Epidermal melanocyte (primary cell): ENCODE data around the gene CCDC24.

Experiments
- DNase-seq: peaks from one replicate; pipeline ENCODE4 v3.0.0; 2011; ENCODE audit warnings: low spot score; ENCODE audit not compliant: insufficient read length

CCDC24 gene

GRCh38 chr1:43980255-43981134, 10.9 kb upstream of the CCDC24 start:
- no peak for DNase-seq

DNA sequence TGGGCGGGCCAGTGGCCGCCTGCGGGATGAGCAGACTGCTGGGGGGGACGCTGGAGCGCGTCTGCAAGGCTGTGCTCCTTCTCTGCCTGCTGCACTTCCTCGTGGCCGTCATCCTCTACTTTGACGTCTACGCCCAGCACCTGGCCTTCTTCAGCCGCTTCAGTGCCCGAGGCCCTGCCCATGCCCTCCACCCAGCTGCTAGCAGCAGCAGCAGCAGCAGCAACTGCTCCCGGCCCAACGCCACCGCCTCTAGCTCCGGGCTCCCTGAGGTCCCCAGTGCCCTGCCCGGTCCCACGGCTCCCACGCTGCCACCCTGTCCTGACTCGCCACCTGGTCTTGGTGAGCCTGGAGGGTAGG, 10.3 kb upstream of the CCDC24 start:
- DNase-seq: no peak

DNA sequence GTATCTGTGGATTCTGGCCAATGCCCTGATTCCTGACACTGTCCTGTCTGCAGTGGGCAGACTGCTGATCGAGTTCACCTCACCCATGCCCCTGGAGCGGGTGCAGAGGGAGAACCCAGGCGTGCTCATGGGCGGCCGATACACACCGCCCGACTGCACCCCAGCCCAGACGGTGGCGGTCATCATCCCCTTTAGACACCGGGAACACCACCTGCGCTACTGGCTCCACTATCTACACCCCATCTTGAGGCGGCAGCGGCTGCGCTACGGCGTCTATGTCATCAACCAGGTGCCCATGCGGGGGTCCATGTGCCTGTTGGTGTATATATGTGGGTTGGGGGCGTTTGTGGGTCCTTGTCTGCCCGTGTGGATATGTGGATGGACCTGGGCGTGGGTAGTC, 9.8 kb upstream of the CCDC24 start:
- DNase-seq: no peak

DNA sequence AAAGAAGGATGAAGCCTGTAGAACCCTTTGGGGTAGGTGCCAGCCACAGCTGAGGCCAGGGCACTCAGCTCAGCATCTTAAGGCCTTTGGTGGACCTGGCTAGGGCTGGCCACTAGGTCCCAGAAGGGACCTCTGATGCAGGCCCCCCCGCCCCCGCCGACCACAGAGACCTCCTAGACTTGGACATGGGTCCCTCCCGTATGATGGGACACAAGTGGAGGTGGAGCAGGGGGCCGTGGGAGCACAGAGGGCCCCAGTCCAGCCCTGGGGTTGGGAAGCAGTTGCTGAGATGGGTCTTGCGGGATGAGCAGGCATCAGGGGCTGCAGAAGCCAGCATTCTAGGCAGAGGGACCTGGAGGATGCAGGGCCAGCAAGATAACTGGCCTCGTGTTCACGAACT, 9.2 kb upstream of the CCDC24 start:
- no peak for DNase-seq

DNA sequence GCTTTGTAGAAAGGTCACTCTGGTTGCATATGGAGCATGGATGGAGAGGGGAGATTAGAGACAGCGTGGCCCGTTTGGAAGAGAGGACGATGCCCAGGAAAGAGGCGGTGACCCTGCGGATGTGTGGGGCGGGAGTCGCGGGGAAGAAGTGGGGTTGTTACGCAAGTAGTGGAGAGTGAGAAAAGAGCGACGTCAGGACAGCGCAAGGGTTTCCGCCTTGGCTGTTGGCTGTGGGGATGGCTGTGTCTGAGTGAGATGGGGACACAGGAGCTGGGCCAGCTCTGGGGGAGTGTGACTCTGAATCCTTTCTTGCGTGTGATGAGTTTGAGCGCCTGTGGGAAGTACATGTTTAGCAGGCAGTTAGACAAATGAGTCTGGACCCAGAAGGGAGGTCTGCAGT, 8.6 kb upstream of the CCDC24 start:
- DNase-seq: no peak

- no peak for DNase-seq
Observed at GRCh38 chr1:43983253-43983899, 8.0 kb upstream of the CCDC24 start.

DNA sequence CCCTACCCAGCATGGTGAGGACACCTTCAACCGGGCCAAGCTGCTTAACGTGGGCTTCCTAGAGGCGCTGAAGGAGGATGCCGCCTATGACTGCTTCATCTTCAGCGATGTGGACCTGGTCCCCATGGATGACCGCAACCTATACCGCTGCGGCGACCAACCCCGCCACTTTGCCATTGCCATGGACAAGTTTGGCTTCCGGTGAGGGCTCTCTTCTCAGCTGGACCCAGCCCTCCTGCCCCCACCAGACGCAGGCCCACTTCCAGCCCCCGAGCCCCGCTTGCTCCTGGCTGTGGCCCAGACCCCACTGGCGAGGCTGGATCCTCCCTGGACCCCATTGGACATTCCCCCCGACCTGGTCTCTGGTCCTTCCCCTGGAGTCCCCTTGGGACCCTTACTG, 6.5 kb upstream of the CCDC24 start:
- no peak for DNase-seq

DNA sequence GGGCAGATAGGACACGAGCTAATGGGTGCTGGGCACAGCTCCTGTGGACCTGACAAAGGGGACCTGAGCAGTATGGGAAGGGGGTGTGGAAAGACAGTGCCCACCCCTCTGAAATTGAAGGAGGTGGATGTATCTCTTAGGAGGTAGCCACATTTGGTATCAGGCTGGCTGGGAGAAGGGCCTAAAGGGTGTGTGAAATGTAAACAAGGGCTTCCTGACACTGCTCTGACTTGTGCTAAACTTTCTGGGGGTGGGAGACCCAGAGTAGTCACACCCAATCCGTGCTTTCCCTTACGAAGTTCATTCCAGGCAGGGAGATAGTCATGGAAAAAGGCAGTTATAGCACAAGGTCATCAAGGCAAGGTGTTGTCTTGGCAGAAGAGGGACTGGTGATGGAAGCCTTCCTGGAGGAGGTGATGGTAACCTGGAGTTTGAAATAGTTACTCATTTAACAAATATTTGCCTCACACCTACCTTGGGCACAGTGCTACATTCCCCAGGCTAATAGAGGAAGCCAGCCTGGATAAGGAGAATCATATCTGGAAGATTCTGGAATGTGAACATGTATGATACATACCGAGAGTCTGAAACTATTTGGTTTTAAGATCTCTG, 5.3 kb upstream of the CCDC24 start:
- no peak for DNase-seq

DNA sequence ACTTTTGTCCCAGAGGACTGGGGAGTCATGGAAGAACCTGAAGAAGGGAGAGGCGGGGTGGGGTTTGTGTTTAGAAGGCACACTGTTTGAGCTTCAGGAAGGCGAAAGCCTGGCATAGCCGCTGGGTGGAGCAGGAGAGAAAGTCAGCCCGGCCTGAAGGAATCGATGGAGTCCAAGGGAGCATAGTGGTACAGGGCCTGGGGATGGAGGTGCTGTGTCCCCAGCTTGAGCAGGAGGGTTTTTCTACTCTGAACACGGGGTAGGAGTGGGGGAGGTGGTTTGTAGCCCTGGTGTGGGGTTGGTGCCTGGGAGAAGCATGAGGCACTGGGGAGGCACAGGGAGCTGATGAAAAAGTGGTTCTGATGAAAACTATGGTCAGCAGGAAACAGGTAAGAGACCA, 4.7 kb upstream of the CCDC24 start:
- DNase-seq: no peak

DNA sequence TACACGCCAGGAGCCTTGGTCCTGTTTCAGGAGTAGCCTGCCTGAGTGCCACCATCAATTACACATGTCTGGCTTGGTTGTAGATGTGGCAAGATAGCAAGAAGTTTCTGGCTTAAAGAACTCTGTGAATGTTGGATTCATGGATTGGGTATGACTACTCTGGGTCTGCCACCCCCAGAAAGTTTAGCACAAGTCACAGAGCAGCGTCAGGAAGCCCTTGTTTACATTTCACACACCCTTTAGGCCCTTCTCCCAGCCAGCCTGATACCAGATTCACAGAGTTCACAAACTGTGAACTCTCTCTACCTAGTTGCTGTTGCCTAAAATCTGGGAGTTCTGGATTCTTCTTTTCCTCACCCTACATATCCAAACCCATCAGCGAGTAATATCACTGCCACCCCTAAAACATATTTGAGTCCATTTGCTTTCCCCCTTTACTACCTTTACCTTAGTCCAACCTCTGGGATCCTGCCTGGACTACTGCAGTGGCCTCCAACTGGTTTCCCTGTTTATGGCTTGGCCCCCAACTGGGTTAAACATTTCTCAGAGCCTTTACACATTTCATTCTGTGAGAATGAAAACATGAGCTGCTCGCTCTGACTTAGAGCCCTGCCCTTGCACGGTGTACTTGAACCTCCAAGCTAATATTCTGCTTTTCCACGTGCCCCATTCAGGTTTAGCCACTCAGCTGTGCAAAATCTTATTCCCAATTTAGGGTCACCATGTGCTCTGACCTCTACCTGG, 4.1 kb upstream of the CCDC24 start:
- no peak for DNase-seq

DNA sequence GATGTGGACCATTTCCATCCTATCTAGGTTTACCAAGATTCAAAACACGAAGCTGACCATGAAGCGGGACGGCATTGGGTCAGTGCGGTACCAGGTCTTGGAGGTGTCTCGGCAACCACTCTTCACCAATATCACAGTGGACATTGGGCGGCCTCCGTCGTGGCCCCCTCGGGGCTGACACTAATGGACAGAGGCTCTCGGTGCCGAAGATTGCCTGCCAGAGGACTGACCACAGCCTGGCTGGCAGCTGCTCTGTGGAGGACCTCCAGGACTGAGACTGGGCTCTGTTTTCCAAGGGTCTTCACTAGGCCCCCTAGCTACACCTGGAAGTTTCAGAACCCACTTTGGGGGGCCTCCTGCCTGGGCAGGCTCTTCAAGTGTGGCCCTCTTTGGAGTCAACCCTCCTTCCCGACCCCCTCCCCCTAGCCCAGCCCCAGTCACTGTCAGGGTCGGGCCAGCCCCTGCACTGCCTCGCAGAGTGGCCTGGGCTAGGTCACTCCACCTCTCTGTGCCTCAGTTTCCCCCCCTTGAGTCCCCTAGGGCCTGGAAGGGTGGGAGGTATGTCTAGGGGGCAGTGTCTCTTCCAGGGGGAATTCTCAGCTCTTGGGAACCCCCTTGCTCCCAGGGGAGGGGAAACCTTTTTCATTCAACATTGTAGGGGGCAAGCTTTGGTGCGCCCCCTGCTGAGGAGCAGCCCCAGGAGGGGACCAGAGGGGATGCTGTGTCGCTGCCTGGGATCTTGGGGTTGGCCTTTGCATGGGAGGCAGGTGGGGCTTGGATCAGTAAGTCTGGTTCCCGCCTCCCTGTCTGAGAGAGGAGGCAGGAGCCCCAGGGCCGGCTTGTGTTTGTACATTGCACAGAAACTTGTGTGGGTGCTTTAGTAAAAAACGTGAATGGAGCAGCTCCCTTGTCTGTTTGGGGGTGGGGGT, 864 bp upstream of the CCDC24 start:
- no peak for DNase-seq

DNA sequence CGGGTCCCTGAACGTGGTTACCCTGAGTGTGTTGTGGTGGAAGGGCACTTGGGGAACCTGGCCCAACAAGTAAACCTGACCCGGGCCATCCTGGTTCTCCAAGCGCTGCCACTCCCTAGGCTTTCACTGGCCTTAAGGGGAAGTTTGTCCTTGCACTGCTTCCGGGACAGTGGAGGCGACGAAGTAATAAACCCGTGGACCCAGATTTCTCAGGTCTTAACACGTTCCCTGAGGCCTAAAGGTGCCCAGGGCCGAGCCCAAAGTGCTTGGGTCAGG, 261 bp upstream of the CCDC24 start:
- no peak for DNase-seq

- DNase-seq: no peak
Observed at GRCh38 chr1:43992232-43992995, 1.0 kb downstream of the CCDC24 start.

DNA sequence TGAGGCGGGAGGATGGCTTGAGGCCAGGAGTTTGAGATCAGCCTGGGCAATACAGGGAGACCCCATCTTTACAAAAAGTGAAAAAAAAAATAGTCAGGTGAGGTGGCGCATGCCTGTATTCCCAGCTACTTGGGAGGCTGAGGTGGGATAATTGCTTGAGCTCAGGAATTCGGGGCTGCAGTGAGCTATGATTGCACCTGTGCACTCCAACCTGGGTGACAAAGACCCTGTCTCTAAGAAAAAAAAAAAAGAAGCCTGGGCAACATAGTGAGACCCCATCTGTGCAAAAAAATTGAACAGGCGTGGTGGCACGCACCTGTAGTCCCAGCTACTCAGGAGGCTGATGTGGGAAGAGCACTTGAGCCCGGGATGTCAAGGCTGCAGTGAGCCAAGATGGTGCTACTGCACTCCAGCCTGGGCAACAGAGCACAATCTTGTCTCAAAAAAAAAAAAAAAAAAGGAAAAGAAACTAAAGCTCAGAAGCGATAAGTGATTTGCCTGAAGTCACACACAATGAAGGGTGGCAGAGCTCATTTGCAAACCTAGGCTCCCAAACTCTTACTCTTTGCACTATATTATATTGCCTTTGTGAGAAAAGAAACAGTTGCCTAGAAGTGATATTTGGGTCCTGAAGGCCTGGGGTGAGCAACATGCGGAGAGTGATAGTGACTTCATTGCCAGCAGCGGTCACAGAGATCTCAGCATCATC, 2.0 kb downstream of the CCDC24 start:
- no peak for DNase-seq

DNA sequence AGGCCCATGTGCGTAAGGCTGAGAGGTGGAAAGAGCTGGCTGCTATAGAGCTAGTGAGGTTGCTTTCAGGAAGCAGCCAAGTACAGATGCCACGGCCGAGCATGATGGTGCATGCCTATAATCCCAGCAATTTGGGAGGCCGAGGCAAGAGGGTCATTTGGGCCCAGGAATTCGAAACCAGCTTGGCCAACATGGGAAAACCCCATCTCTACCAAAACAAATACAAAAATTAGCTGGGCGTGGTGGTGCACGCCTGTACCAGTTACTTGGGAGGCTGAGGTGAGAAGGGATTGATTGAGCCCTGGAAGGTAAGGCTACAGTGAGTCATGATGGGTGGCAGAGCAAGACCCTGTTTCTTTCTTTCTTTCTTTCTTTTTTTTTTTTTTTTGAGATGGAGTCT, 2.7 kb downstream of the CCDC24 start:
- no peak for DNase-seq

GRCh38 chr1:43994794-43995790, 3.7 kb downstream of the CCDC24 start:
- no peak for DNase-seq

GRCh38 chr1:43995984-43996732, 4.8 kb downstream of the CCDC24 start:
- DNase-seq: no peak

DNA sequence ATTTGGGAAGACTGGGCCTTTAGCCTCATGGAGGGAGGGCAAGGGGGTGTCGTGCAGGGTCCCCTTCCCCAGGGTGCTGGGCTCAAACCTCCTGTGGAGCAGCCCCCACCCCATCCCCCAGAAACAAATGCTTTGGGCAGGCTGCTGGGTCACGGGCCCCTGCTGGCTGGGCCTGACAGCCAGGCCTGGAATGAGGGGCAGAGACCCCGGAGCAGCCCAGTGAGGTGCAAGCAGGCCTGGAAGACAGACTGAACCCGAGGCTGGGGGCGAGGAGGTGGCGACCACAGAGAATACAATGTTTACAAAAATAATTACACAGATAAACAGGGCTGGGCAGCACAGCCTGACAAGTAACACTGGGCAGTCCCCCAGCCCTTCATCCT, 5.3 kb downstream of the CCDC24 start:
- DNase-seq: no peak
